NCI-H1092 treated with DMSO at 0.1 percent for 48 hours (cell line): Measurements from ENCODE around the gene UNC50.
"Not testable (repeated sequence)": the region's sequence is repeated elsewhere in the genome, so short reads cannot be mapped to it uniquely, and the experiment has no call there.

Source experiments
- DNase-seq: peaks from one replicate; lab custom pipeline; 2025; lab: John Stamatoyannopoulos, UW

Gene UNC50

DNA sequence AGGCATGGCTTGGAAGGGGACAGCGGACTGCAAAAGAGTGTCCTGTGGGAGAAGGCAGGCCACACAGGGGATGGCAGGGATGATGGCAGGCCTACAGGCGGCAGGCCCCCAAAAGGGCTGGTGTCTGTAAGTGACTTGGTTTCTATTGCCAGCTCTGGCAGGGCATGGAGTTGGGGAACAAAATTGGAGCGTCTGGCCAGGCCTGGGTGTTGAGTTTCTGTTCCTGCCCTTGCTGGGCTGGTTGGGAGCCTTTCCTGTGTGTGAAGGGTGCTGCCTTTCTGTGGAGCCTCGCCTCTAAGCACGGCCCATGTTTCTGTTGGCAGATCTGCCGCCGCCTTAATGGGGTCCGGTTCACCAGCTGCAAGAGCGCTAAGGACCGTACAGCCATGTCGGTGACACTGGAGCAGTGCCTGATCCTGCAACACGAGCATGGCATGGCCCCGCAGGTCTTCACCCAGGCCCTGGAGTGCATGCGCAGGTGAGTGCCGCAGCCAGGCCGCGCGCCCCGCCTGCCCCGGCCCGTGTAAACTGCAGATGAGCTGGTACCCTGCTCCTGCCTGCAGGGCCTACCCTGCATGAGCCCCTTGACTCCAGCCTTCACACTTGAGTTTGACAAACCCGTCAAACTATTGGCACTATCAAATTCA is 31.6 kb upstream of the UNC50 start:
- no peak for DNase-seq

GRCh38 chr2:98577313-98577712 is 31.1 kb upstream of the UNC50 start:
- no peak for DNase-seq

DNA sequence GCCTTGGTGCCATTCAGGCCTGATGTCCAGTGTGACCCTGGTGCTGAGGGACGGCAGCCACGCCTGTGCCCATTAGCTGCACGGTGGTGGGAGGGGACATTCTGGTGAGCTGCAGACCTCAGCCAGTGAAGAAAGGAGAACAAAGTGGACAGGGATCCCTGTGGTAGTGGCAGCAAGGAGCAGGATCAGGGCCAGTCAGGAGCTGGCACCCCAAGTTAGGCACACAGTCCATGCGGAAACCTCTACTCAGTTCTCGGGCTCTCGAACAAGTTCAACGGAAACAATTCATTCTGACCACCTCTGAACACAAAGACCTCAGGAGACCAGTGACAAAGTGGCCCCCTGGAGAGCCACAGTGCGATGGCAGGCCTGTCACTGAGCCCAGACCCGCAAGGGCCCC is 30.2 kb upstream of the UNC50 start:
- no peak for DNase-seq

GRCh38 chr2:98579926-98580325 is 28.5 kb upstream of the UNC50 start:
- no peak for DNase-seq

DNA sequence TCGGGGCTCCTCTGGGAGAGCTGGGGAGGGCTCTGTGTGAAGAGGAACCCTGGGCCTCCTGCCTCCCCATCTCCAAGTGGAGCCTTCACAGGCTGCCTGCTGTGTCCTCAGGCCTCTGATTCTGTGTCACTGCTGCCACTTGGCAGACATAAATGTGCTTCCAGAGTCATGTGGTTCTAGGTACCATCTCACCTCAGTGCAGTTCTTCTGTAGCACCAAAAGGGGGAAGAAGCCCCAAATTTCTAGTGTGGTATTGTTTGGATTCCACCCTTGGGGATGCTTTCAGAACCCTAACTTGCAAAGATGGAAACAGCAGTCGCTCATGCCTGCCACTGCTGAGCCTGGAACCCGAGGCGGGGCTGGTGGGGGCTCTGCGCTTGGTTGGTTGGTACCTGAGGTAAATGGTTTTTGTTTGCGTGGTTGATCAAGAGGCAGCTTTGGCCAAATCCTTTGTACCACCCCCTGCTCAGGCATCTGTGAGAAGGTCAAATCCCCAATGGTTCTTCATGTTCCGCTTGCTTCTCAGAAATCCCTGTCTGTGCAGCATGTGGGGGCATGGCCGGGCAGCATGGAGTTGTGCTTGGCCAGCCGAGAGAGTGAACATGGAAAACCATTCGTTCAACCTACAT is 27.6 kb upstream of the UNC50 start:
- DNase-seq = no peak

- DNase-seq = no peak
Measured at GRCh38 chr2:98582523-98582922, 25.9 kb upstream of the UNC50 start.

DNA sequence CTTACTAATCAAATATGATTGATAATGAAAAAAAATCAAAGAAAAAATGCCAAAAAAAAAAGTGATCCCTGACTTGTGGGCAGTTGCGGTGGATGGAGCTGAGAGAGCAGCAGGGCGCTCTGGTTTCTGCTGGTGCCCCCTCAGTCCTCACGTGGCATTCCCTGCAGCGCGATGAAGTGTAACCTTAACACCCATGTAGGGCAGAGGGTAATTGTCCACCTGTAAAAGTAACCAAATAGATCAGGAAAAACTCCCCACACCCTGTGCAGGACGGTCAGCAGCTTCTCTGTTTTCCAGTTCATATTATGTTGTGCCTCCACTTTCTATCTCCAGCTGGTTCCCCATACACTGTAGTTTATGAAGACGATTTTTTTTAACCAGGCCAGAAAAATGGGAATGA is 25.1 kb upstream of the UNC50 start:
- no peak for DNase-seq

DNA sequence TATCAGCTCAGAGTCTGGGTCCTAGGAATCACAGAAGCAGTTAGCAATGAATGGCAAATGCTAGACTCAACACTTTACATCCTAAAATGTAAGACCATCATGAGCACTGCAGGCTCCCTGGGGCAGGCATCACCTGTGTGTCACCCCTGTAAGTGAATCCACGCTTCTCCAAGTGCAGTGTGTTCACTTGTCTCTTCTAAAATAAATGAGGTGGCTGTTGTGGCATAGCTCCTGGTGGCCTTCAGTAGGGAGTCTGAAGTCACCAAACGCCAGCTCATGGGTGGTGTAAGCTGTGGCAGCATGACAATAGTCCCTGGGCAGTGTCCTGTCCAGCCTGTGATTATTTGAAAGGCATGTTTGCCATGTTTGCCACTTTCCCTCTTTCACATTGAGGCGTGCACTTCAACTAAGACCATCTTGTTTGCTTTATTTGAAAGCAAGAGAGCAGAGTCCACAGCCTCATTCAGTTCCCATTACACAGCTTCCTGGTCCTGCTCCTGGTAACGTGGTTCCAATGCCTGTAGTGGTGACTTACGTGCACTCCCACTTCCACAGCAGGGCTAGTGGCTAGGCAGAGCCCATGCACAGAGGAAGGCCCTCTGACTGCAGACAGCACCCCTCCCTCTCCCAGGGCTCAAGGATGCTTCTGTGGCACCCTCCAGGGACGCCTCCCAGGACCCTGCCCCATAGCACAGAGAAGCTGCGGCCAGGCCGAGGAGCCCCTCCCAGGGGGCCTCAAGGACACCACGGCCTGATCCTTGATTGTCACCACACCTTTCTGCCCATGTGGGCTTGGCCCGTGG is 24.4 kb upstream of the UNC50 start:
- DNase-seq = no peak

- DNase-seq = no peak
Measured at GRCh38 chr2:98585386-98585785, 23.0 kb upstream of the UNC50 start.

DNA sequence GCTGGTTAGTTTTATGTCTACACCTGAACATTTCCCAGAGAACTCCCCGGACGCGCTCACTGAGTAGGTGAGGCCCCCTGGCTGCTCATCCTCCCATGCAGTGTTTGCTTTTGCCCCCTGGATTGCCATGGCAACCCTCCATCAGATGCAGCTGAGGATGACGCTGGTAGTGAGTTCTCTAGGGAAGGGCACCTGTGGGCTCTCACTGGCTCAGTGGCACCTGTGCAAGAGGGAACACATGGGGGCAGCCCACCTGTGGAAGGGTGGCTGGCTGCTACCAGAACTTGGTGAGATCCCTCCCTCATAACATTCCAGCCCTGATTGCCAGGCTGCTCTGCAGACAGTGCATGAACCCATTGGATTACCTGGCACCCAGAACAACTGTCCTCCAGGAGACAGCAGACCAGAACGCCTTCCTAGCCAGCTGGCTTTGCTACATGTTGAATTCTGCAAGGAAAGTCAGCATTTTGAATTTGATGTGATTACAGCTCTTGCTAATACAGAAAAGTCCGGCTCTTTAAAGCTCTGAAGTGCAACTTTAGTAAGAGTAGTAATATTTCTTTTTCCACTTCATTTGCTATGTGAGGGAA is 21.7 kb upstream of the UNC50 start:
- DNase-seq = no peak

DNA sequence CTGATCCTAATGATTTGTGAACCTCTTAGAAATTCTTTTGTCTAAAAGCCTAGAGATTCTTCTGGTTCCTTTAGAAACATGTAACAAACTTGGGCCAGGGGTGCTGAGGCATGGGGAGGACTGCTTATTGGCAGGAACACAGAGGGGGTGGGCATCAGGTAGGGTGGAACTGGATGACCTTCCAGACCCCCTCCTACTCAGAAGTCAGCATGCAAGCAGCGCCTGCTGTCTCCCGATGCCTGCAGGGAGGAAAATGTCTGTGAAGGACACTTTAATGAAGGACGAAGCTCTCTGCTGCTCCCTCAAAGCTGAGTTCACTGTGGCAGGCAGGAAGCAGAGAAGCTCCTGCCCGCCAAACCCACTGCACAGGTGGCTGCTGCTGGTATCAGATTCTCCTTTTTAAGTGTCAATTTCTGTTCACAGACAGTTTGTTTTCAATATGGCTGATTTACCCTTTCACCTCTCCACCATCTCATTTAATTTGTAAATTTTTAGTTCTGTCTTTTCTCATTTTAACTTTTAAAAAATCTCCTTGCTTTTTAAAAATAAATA is 19.4 kb upstream of the UNC50 start:
- DNase-seq = no peak

DNA sequence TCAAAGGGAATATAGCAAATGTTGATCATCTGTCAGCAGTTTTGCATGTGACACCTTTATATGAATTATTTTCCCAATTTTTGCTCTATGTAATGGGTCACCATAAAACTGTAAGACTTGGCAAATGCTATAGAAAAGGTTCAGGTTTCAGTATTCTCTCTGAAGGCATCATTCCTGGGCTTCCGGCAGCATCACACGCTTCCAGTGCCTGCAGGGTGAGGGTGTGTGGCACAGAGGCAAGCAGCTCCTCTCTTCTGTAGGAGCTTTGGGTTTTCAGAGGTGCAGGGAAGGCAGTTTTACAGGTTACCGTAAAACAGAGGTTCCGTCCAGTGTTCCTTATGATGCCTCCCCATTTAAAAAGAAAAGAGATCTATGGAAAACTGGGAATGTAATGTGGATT is 18.9 kb upstream of the UNC50 start:
- no peak for DNase-seq

DNA sequence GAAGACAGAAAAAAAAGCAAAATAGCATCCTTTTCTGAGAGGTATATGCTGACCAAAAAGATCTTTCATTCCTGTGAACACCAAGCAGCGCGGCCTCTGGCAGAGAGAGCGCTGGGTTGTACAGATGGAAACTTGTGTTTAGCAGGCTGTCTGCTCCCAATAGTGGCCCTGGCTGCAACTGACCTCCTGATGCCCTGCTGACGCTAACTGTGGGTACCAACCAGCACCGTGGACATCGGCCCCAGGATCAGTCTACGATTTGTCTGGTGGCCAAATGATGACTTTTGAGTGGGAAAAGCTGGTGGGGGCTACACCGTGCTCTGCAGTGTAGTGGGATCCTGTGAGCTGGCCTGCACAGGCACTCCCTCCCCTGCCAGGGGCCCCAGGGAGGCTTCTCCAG is 15.8 kb upstream of the UNC50 start:
- DNase-seq = no peak

DNA sequence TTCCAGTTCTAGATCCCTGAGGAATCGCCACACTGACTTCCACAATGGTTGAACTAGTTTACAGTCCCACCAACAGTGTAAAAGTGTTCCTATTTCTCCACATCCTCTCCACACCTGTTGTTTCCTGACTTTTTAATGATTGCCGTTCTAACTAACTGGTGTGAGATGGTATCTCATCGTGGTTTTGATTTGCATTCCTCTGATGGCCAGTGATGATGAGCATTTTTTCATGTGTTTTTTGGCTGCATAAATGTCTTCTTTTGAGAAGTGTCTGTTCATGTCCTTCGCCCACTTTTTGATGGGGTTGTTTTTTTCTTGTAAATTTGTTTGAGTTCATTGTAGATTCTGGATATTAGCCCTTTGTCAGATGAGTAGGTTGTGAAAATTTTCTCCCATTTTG is 13.7 kb upstream of the UNC50 start:
- DNase-seq = not testable (repeated sequence)

DNA sequence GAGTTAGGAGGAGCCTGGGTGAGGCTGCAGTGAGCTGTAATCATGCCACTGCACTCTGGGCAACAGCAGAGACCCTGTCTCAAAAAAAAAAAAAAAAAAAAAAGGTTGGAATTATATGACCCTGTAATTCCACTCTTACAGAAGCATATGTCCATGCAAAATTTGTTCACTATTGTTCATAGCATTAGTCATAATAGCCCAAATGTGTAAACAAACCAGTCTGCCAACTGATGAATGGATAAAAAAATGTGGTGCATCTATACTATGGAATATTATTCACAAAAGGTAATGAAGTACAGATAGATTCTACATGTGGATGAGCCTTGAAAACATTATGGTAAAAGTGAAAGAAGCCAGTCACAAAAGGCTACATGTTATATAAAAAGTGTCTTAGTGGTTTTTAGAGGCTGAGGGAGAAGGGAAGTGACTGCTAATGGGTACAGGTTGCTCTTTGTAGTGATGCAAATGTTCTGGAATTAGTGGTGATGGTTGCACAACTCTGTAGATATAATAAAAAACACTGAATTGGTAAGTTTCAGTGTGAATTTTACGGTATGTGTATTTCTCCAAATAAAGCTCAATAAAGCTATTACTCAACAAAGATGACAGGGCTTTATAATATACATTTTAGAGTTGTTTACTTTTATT is 9.5 kb upstream of the UNC50 start:
- DNase-seq = no peak

DNA sequence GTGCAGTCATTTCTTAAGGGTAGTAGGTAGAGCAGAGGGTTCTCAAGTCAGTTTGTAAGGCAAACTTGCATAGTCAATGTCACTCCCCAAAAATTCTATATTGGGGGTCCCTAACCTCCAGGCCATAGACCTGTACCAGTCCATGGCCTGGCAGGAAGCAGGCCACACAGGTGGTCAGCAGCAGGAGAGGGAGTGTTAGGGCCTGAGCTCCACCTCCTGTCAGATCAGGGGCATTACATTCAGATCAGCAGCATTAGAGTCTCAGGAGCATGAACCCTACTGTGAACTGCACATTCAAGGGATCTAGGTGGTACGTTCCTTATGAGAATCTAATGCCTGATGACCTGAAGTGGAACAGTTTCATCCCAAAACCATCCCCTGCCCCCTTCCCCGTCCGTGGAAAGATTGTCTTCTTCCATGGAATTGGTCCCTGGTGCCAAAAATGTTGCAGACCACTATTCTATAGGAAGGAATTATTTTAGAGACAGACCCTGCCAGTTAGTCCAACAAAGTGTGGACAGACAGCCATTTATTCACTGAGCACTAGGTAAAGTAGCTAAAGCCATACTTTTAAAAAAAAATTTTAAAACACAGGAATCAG is 6.8 kb upstream of the UNC50 start:
- no peak for DNase-seq

DNA sequence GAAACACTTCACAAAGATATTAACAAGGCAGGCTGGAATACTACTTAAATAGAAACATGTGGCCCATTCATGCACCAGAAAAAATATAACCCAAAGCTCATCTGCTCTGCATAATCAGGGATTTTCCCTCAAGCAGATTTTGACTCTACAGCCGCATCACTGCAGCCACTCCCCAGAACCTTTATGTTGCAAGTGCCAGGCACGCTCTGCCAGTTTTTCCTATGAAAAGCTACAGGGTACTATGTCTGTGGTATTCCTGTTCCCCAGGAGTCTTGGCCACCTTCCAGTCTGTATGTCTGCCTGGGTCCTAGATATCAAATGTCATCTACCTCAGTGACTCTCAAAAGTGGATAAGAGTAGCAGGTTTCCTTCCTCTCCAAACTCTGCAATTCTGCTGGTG is 3.8 kb upstream of the UNC50 start:
- no peak for DNase-seq

DNA sequence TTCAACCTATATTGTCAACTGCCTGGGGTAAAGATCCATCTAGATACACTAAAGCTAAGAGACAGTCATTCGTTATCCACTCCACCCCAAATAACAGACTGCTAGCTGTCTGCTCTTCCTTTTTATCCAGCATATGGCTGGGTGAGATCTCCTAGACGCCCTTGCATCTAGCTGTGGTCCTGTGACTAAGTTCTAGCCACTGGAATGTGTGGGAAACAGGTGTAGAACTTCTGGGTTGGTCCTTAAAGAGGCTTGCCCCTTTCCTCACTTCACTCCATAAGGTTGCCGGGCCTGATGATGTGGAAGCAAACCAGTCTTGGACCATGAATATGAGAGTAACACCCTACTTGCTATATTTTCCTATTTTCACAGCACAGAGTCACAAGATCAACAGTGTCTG is 3.3 kb upstream of the UNC50 start:
- DNase-seq = no peak

GRCh38 chr2:98606431-98606830 is 2.0 kb upstream of the UNC50 start:
- no peak for DNase-seq

DNA sequence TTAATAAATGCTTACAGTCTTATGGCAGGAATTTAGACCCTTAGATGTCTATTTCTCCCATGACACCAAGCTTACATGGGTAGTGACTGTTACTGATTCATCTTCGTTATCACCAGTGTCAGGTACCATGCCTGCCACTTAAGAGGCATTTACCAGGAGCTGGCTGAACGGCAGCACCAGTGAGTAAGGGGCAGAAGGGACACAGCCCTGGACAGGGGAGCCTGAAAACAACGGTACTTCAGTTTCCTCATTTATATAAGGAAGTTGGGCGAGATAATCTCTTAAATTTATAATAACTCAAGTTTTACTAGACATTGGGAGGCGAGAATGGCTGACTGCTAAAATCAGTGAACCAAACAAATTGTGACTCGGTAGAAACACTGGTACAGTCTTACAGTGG is 1.3 kb upstream of the UNC50 start:
- no peak for DNase-seq

GRCh38 chr2:98607741-98608115 is 661 bp upstream of the UNC50 start:
- no peak for DNase-seq
